GOT3 (cell line): ENCODE measurements around the gene ZC3H10.
"Not testable (repeated sequence)": the region's sequence is repeated elsewhere in the genome, so short reads cannot be mapped to it uniquely, and the experiment has no call there.

Experiments
- DNase-seq: peaks from one replicate; lab custom pipeline; 2025; ENCODE audit warnings: mixed read lengths; lab: John Stamatoyannopoulos, UW

ZC3H10 gene

GRCh38 chr12:56154818-56155217, 36.8 kb downstream of the ZC3H10 start:
- no peak for DNase-seq

- DNase-seq = no peak
Measured at GRCh38 chr12:56155256-56155845, 37.3 kb downstream of the ZC3H10 start.

- not testable (repeated sequence) for DNase-seq
Measured at GRCh38 chr12:56156464-56157200, 38.6 kb downstream of the ZC3H10 start.

- peak; percentile 38 for DNase-seq
Measured at GRCh38 chr12:56157201-56158028, 39.3 kb downstream of the ZC3H10 start.

GRCh38 chr12:56158029-56158925, 40.2 kb downstream of the ZC3H10 start, which contains the start of gene MYL6:
MYL6 (plus strand) TSS chr12:56158359; CDS start chr12:56158402, 43 bp downstream.
- peak; percentile 38 for DNase-seq

GRCh38 chr12:56158926-56159461, 40.9 kb downstream of the ZC3H10 start:
- no peak for DNase-seq

- no peak for DNase-seq
Measured at GRCh38 chr12:56159482-56160192, 41.6 kb downstream of the ZC3H10 start.

- no peak for DNase-seq
Measured at GRCh38 chr12:56160193-56160763, 42.2 kb downstream of the ZC3H10 start.

GRCh38 chr12:56160894-56161689, 43.0 kb downstream of the ZC3H10 start:
- no peak for DNase-seq

- no peak for DNase-seq
Measured at GRCh38 chr12:56161690-56162351, 43.8 kb downstream of the ZC3H10 start.

GRCh38 chr12:56162468-56163290, 44.6 kb downstream of the ZC3H10 start:
- DNase-seq = no peak

- no peak for DNase-seq
Measured at GRCh38 chr12:56163533-56164344, 45.7 kb downstream of the ZC3H10 start.

- no peak for DNase-seq
Measured at GRCh38 chr12:56164345-56164729, 46.3 kb downstream of the ZC3H10 start.

- no peak for DNase-seq
Measured at GRCh38 chr12:56165369-56165768, 47.3 kb downstream of the ZC3H10 start.

GRCh38 chr12:56169229-56169759, 51.2 kb downstream of the ZC3H10 start:
- no peak for DNase-seq

GRCh38 chr12:56172839-56173238, 54.8 kb downstream of the ZC3H10 start:
- DNase-seq = no peak
